GM12872 (cell line): Measurements from ENCODE around the gene RNF114.

ENCODE experiments used
- TF ChIP-seq, protein P1 (sequence below): IDR thresholded peaks from 3 replicates; pipeline ENCODE4 v1.5.1; 2011; ENCODE audit warnings: low read depth, mild to moderate bottlenecking, low read length, moderate library complexity; ENCODE audit not compliant: insufficient read depth

The RNF114 gene

DNA sequence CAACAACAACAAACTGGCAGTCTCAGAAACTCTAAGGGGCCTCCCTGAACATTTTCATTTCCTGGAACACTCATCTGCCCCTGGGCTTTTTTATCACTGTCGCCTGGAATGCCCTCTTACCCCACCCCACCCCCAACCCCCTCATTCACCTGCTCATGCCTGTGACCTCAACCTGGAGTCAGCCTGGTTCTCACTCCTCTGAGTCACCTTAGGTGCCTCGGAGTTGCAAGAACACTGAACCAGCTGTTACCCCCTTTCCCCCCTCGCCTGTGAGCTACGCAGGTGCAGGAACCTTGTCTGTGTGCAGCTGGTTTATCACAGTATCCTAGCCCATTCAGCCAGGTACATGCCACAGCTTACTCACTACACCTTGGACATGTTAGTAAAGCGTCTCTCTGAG lies 33.7 kb downstream of the RNF114 start:
- TF ChIP-seq, protein P1, sequence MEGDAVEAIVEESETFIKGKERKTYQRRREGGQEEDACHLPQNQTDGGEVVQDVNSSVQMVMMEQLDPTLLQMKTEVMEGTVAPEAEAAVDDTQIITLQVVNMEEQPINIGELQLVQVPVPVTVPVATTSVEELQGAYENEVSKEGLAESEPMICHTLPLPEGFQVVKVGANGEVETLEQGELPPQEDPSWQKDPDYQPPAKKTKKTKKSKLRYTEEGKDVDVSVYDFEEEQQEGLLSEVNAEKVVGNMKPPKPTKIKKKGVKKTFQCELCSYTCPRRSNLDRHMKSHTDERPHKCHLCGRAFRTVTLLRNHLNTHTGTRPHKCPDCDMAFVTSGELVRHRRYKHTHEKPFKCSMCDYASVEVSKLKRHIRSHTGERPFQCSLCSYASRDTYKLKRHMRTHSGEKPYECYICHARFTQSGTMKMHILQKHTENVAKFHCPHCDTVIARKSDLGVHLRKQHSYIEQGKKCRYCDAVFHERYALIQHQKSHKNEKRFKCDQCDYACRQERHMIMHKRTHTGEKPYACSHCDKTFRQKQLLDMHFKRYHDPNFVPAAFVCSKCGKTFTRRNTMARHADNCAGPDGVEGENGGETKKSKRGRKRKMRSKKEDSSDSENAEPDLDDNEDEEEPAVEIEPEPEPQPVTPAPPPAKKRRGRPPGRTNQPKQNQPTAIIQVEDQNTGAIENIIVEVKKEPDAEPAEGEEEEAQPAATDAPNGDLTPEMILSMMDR = no peak

DNA sequence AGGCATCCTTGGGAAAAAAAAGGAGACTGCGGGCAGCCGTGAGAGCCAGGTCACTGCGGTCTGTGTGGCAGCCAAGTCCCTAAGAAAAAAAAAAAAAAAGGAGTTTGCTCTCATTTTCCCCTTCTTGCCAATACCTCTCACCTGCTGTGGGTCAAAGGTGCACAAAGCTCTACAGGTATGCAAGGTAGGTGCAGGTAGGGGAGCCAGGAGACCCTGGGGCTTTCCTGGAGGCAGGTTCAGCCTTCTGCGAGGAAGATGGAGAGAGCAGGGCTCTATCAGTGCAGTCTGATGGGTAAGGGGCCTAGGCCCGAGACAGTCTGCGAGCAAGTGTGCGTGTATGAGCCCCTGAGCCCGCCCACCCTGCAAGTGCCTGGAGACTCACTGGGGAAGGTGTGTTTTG lies 34.3 kb downstream of the RNF114 start:
- TF ChIP-seq, protein P1 = no peak

DNA sequence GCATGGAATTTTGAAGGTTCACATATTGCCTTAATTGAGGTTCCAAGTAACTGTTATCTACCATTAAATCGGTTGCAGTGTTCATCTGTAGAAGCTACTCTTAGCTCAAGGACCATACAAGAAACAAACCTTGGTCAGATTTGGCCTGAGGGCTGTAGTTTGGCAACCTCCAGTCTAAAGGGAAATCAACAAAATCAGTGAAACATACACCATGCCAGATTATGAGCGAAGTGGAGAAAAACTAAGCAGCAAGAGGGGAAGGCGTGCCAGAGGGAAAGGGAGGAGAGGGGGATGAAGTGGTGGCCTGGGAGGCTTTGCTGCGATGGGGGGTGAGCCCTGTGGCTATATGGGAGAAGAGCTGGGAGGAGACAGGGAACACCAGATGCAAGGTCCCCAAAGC lies 37.8 kb downstream of the RNF114 start:
- TF ChIP-seq, protein P1 = no peak

DNA sequence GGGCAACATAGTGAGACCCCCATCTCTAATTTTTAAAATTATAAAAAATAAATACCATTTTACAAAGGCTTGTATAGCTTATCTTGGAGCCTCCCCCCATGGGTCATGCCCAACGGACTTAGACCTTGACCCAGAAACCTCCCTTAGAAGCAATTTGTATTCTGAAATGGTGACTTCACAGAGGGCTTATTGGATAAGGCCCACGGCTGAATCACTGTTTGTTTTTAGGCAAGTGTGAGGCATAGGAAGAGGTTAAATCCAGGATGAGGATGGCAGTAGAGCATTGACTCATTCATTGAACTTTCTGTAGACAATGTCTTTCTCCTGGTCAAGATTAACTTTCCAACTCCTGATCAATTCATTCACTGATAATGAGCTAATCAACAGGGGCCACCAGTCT lies 40.3 kb downstream of the RNF114 start:
- TF ChIP-seq, protein P1 = no peak

DNA sequence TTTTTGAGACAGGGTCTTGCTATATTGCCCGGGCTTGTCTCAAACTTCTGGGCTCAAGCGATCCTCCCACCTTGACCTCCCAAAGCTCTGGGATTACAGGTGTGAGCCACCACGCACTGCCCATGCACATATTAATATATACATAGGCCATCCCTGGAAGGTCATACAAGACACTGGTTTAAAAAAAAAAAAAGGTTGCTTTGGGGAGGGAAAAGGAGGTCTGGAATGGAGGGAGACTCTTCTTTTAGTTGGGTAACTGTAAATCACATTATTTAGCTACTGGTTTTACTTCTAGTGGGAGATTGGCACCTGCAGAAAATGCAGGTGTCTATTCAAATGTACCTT lies 42.5 kb downstream of the RNF114 start:
- TF ChIP-seq, protein P1 = no peak

DNA sequence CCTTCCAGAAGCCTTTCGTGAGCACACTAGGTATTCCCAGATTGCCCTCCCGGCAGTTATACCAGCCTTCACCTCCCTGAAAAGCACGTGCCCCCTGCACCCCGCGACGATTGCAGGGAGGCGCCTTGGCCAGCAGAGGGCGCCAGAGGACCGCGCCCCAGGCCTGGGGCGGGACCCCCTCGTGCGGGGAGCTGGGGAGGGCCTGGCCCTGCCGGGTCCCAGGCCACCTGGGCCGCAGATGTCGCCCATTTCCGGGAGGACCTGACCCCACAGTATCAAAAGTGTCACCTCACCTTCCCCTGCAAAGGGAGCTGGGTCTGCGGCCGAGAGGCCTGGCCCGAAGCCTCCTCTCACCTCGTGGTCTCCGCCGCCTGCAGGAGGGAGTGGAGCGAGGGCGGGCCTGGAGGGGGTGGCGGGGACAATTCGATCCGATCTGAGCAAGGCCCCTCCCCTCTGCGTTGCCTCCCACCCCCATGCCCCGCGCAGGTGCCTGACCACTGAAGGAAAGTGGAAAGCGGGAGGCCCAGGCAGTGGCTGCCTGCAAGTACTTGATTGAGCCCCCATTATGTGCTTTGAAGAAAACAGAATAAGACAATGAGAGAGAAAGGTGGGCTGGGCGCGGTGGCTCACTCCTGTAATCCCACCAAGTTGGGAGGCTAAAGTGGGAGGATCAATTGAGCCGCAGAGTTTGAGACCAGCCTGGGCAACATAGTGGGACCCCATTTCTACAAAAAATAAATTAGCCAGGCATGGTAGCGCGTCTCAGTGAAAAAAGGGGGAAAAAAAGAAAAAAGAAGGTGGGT lies 43.0 kb downstream of the RNF114 start:
- TF ChIP-seq, protein P1 = peak; percentile 98

DNA sequence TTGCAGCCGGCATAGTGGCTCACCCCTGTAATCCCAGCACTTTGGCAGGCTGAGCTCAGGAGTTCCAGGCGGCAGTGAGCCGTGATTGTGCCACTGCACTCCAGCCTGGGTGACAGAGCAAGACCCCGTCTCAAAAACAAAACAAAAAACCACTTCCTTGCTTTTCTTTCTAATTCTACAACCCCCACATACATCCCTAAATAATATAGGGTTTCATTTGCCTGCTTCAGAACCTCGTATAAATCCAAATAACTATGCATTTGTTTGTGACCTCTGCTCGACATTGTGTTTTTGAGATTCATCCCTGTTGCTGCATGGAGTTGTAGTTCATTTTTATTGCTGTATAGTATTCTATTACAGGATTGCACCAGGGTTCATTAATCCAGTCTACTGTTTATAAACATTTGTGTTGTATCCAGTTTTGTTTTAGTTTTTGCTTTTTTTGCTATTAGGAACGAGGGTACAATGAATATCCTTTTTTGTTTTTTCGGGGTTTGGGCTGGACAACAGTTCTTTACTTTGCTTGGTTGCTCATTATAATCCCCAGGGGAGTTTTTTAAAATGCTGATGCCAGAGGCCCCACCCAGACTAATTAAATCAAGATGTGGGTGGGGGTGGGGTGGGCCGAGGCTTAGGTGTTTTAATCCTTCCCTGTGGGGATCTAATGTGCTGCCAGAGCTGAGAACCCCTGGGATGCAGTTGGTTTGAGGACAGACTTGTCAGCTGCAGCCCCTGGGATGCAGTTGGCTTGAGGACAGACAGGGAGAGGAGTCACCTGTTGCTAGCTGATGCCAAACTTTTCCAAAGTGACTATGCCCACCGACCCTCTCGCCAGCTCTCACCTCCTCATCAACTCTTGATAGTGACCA lies 44.2 kb downstream of the RNF114 start:
- TF ChIP-seq, protein P1 = no peak
